Suprapubic skin (tissue), 4 donors: ENCODE measurements around the gene EIF4E3.

Source experiments
- EP300 ChIP-seq: sonication (generic); formaldehyde crosslinking; IDR thresholded peaks from one replicate; pipeline ENCODE4 v1.6.1; 2017; ENCODE audit warnings: antibody characterized with exemption
- POLR2AphosphoS5 ChIP-seq, 3 donors: sonication (generic); formaldehyde crosslinking; IDR thresholded peaks; one replicate each; pipeline ENCODE4 v1.6.1; 2017; ENCODE audit warnings: antibody characterized with exemption in 3 of 3
- TF ChIP-seq, protein P1 (sequence below), 2 donors: fragments of 200-600 bp in 1 of 2; fragments of 450-650 bp in 1 of 2; sonication (generic) in 1 of 2; IDR thresholded peaks; one replicate each; pipeline ENCODE4 v1.5.1; 2016 to 2019; ENCODE audit warnings: antibody characterized with exemption in 2 of 2, mild to moderate bottlenecking in 1 of 2, moderate library complexity in 1 of 2

DNA sequence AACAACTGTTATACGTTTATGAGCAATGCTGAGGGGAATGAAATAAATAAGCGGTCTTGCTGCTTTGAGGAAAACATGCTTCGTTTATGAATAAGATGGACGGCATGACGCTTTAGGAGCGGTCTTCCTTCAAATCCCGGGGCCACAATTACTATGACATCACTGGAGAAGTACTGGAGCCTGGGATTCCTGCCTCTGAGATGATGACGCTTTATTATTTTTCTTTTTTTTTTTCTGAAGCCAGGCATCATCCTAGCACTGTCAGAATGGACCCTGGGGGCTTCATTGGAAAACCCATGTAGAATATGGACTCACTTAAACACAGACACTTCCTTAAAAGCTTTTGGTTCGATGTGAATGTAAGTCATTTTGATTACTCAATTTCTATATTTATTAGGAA, 89.2 kb downstream of the EIF4E3 start:
- TF ChIP-seq, protein P1, sequence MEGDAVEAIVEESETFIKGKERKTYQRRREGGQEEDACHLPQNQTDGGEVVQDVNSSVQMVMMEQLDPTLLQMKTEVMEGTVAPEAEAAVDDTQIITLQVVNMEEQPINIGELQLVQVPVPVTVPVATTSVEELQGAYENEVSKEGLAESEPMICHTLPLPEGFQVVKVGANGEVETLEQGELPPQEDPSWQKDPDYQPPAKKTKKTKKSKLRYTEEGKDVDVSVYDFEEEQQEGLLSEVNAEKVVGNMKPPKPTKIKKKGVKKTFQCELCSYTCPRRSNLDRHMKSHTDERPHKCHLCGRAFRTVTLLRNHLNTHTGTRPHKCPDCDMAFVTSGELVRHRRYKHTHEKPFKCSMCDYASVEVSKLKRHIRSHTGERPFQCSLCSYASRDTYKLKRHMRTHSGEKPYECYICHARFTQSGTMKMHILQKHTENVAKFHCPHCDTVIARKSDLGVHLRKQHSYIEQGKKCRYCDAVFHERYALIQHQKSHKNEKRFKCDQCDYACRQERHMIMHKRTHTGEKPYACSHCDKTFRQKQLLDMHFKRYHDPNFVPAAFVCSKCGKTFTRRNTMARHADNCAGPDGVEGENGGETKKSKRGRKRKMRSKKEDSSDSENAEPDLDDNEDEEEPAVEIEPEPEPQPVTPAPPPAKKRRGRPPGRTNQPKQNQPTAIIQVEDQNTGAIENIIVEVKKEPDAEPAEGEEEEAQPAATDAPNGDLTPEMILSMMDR (IDR thresholded peaks at IDR 0.05) = no peak
- TF ChIP-seq POLR2AphosphoS5 (IDR thresholded peaks at IDR 0.05) (no peak), EP300 (no peak)
